HEK293 (cell line): ENCODE results near the gene PSTPIP1.

Source experiments
- CTCF ChIA-PET: fragments of 350-600 bp; formaldehyde crosslinking; extraction: SDS; loops from one replicate; lab custom pipeline; 2021; ENCODE audit warnings: antibody characterized with exemption; lab: Yijun Ruan, JAX
- POLR2A ChIA-PET: fragments of 300-600 bp; formaldehyde crosslinking; extraction: SDS; loops from one replicate; lab custom pipeline; 2020; ENCODE audit warnings: antibody characterized with exemption, inconsistent platforms; lab: Yijun Ruan, JAX
- H3K27ac ChIP-seq: fragments of 200-500 bp; sonication (Bioruptor generic); 2 replicates; pipeline ENCODE4 v1.5.1; 2014; ENCODE audit warnings: low read depth, low read length, control low read depth, inconsistent platforms; ENCODE audit errors: extremely low read depth
- H3K36me3 ChIP-seq, 2 experiments: fragments of 200-500 bp in 1 of 2; sonication (Bioruptor generic) in 1 of 2; 1 replicate in 1 of 2; 2 replicates in 1 of 2; pipeline ENCODE4 v1.5.1; 2014 to 2017; ENCODE audit warnings: inconsistent platforms in 2 of 2, low read length in 2 of 2; ENCODE audit not compliant: control insufficient read depth in 2 of 2, insufficient read depth in 1 of 2
- H3K4me1 ChIP-seq: fragments of 200-500 bp; sonication (Bioruptor generic); 2 replicates; pipeline ENCODE4 v1.5.1; 2014; ENCODE audit warnings: mild to moderate bottlenecking, low read length, inconsistent platforms; ENCODE audit not compliant: control insufficient read depth, insufficient read depth
- H3K4me3 ChIP-seq: 2 replicates; pipeline ENCODE4 v1.5.1; 2011; ENCODE audit warnings: low read depth, mild to moderate bottlenecking, control low read depth, low read length, moderate library complexity
- H3K9me3 ChIP-seq: fragments of 200-500 bp; sonication (Bioruptor generic); 2 replicates; pipeline ENCODE4 v1.5.1; 2014; ENCODE audit warnings: low read depth, low read length, inconsistent platforms; ENCODE audit not compliant: control insufficient read depth, insufficient read depth
- GLIS1 ChIP-seq: fragments of 450-650 bp; formaldehyde crosslinking; IDR thresholded peaks from 2 replicates; pipeline ENCODE4 v1.5.1; 2016; ENCODE audit warnings: missing biosample characterization, missing genetic modification characterization
- PRDM10 ChIP-seq: fragments of 450-650 bp; formaldehyde crosslinking; IDR thresholded peaks from 2 replicates; pipeline ENCODE4 v1.5.1; 2016; ENCODE audit warnings: missing biosample characterization, missing genetic modification characterization
- SP2 ChIP-seq: fragments of 450-650 bp; formaldehyde crosslinking; IDR thresholded peaks from 2 replicates; pipeline ENCODE4 v1.5.1; 2016; ENCODE audit warnings: missing biosample characterization, missing genetic modification characterization
- TSHZ1 ChIP-seq: fragments of 450-650 bp; formaldehyde crosslinking; IDR thresholded peaks from 2 replicates; pipeline ENCODE4 v1.5.1; 2016; ENCODE audit warnings: missing biosample characterization, missing genetic modification characterization, borderline replicate concordance
- ZNF148 ChIP-seq: fragments of 450-650 bp; formaldehyde crosslinking; IDR thresholded peaks from 2 replicates; pipeline ENCODE4 v1.5.0; 2017; ENCODE audit warnings: missing biosample characterization, missing genetic modification characterization, borderline replicate concordance
- ZNF16 ChIP-seq: fragments of 450-650 bp; formaldehyde crosslinking; IDR thresholded peaks from 2 replicates; pipeline ENCODE4 v1.5.1; 2016; ENCODE audit warnings: low read depth, missing biosample characterization, missing genetic modification characterization
- ZNF18 ChIP-seq: fragments of 450-650 bp; formaldehyde crosslinking; IDR thresholded peaks from 2 replicates; pipeline ENCODE4 v1.5.1; 2016; ENCODE audit warnings: missing biosample characterization, missing genetic modification characterization
- ZNF184 ChIP-seq: fragments of 450-650 bp; IDR thresholded peaks from 2 replicates; pipeline ENCODE4 v1.5.1; 2018; ENCODE audit warnings: missing biosample characterization, mild to moderate bottlenecking, missing genetic modification characterization
- ZNF214 ChIP-seq: fragments of 450-650 bp; formaldehyde crosslinking; IDR thresholded peaks from 2 replicates; pipeline ENCODE4 v1.5.1; 2017; ENCODE audit warnings: missing biosample characterization, mild to moderate bottlenecking, missing genetic modification characterization, borderline replicate concordance
- ZNF302 ChIP-seq: fragments of 450-650 bp; formaldehyde crosslinking; IDR thresholded peaks from 2 replicates; pipeline ENCODE4 v1.5.1; 2016; ENCODE audit warnings: missing biosample characterization, missing genetic modification characterization, low read depth
- ZNF37A ChIP-seq: fragments of 450-650 bp; IDR thresholded peaks from 2 replicates; pipeline ENCODE4 v1.5.1; 2018; ENCODE audit warnings: missing biosample characterization, missing genetic modification characterization
- ZNF416 ChIP-seq: fragments of 450-650 bp; formaldehyde crosslinking; IDR thresholded peaks from 2 replicates; pipeline ENCODE4 v1.5.1; 2016; ENCODE audit warnings: missing biosample characterization, missing genetic modification characterization
- ZNF521 ChIP-seq: fragments of 450-650 bp; formaldehyde crosslinking; IDR thresholded peaks from 2 replicates; pipeline ENCODE4 v1.5.1; 2017; ENCODE audit warnings: missing biosample characterization, mild to moderate bottlenecking, missing genetic modification characterization
- ZNF560 ChIP-seq: fragments of 450-650 bp; formaldehyde crosslinking; IDR thresholded peaks from 2 replicates; pipeline ENCODE4 v1.5.1; 2017; ENCODE audit warnings: missing biosample characterization, missing genetic modification characterization, borderline replicate concordance
- ZNF561 ChIP-seq: fragments of 450-650 bp; IDR thresholded peaks from 2 replicates; pipeline ENCODE4 v1.5.1; 2018; ENCODE audit warnings: missing biosample characterization, missing genetic modification characterization, borderline replicate concordance
- ZNF621 ChIP-seq: fragments of 450-650 bp; formaldehyde crosslinking; IDR thresholded peaks from 2 replicates; pipeline ENCODE4 v1.5.1; 2017; ENCODE audit warnings: missing biosample characterization, missing genetic modification characterization
- ZNF701 ChIP-seq: fragments of 450-650 bp; formaldehyde crosslinking; IDR thresholded peaks from 2 replicates; pipeline ENCODE4 v1.5.1; 2016; ENCODE audit warnings: missing biosample characterization, missing genetic modification characterization
- TF ChIP-seq, protein P1 (sequence below): fragments of 450-650 bp; formaldehyde crosslinking; IDR thresholded peaks from 2 replicates; pipeline ENCODE4 v1.5.1; 2016; ENCODE audit warnings: missing biosample characterization, missing genetic modification characterization
- TF ChIP-seq, protein P2 (sequence below): fragments of 450-650 bp; formaldehyde crosslinking; IDR thresholded peaks from 2 replicates; pipeline ENCODE4 v1.5.1; 2017; ENCODE audit warnings: missing biosample characterization, missing genetic modification characterization

PSTPIP1 gene

DNA sequence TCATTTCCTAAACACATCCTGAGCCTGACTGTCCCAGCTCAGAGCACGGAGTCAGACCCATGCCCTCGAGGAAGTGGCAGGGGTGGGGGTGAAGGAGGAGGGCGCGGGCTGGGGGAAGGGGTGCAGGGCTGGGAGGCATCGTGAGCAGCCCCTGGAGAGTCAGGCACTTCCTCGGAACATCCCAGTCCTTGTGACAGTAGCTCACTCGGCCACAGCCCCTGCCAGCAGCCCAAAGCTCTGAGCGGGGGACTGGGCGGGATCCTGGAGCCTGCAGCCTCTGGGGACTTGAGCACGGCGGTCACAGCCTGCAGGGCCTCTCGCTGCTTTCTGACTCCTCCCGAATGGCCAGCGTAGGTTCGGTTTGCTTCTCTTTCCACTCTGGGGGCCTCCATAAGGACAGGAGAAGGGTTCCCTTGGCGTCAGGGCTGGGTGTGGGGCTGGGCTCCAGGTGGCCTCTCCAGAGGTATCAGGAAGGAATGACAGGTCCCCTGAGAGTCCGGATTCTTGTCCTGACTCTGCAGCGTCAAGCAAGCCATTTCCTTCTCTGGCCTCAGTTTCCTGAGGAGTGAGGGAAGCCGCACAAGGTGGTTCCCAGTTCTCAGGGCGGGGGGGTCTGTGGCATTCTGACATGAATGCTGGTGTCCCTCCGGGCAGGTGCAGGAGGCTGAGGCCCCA lies 20.9 kb downstream of the PSTPIP1 start:
- Histone ChIP-seq H3K4me1 (no peaks in the 10 kb centered on the region), H3K36me3 (no peaks in the 10 kb centered on the region), H3K9me3 (no peaks in the 10 kb centered on the region), H3K27ac (no peak overlapping the region), H3K4me3 (no peak overlapping the region)
- TF ChIP-seq, protein P1, sequence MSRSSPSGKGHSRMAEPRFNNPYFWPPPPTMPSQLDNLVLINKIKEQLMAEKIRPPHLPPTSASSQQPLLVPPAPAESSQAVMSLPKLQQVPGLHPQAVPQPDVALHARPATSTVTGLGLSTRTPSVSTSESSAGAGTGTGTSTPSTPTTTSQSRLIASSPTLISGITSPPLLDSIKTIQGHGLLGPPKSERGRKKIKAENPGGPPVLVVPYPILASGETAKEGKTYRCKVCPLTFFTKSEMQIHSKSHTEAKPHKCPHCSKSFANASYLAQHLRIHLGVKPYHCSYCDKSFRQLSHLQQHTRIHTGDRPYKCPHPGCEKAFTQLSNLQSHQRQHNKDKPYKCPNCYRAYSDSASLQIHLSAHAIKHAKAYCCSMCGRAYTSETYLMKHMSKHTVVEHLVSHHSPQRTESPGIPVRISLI (tag by site-specific recombination) = no peak
- TF ChIP-seq ZNF16 (tag by site-specific recombination) (no peak), ZNF560 (tag by site-specific recombination) (no peak), ZNF37A (tag by site-specific recombination) (no peak), ZNF521 (tag by site-specific recombination) (no peak), ZNF416 (tag by site-specific recombination) (no peak), ZNF302 (no peak), ZNF701 (no peak), PRDM10 (tag by site-specific recombination) (no peak), ZNF621 (tag by site-specific recombination) (no peak), GLIS1 (no peak), ZNF148 (tag by site-specific recombination) (no peak)
- TF ChIP-seq, protein P2, sequence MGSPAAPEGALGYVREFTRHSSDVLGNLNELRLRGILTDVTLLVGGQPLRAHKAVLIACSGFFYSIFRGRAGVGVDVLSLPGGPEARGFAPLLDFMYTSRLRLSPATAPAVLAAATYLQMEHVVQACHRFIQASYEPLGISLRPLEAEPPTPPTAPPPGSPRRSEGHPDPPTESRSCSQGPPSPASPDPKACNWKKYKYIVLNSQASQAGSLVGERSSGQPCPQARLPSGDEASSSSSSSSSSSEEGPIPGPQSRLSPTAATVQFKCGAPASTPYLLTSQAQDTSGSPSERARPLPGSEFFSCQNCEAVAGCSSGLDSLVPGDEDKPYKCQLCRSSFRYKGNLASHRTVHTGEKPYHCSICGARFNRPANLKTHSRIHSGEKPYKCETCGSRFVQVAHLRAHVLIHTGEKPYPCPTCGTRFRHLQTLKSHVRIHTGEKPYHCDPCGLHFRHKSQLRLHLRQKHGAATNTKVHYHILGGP (tag by site-specific recombination) = no peak
- ChIA-PET POLR2A (no interaction called here), CTCF (interaction anchor here (0.6 to 1.7 kb wide), 4 partner anchors 11 to 92 kb away, joined by 3 to 4 read pairs (median 4); no protein-coding TSS in a partner anchor)

DNA sequence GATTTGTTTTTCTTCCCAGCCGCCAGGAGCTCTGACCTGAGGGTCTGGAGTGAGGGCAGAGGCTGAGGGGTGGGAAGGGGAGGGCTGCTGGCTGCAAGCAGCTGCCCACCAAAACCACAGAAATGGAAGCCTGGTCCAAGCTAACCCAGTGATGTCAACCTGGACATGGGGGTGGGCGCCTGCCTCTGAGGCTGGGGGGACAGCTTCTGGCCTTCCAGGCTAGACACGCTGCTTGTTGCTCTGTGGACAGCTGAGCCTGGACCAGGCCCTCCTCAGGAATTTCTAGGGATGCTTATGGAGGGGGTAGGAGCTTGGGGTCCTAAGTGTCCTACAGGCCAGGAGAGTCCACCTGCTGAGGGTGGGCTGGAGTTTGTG lies 21.4 kb downstream of the PSTPIP1 start:
- POLR2A ChIA-PET = interaction anchor here (1.0 kb wide), 1 partner anchor 17 kb away, joined by 3 read pairs; no protein-coding TSS in a partner anchor
- CTCF ChIA-PET = interaction anchor here (0.6 to 1.7 kb wide), 3 partner anchors 10 to 91 kb away, joined by 3 to 4 read pairs (median 4); no protein-coding TSS in a partner anchor
- Histone ChIP-seq H3K27ac (no peak overlapping the region), H3K36me3 (no peaks in the 10 kb centered on the region), H3K4me3 (no peak overlapping the region), H3K9me3 (no peaks in the 10 kb centered on the region), H3K4me1 (no peaks in the 10 kb centered on the region)
- TF ChIP-seq ZNF214 (tag by site-specific recombination) (no peak), ZNF184 (no peak), ZNF561 (tag by site-specific recombination) (no peak), SP2 (tag by site-specific recombination) (no peak), TSHZ1 (tag by site-specific recombination) (no peak), ZNF18 (tag by site-specific recombination) (no peak)
- TF ChIP-seq, protein P1 (tag by site-specific recombination) = no peak
